HG03521 (cell line): ENCODE measurements around the gene TMEM182.

Experiments
- ATAC-seq: cut with Tn5 transposase; IDR thresholded peaks from one replicate; pipeline ENCODE4 v1.9.1; 2021; ENCODE audit warnings: mild to moderate bottlenecking, moderate library complexity; ENCODE audit not compliant: unreplicated experiment

TMEM182 gene

GRCh38 chr2:102765061-102765460 lies 3.2 kb downstream of the TMEM182 start:
- no peak for ATAC-seq

GRCh38 chr2:102768253-102768652 lies 6.4 kb downstream of the TMEM182 start:
- no peak for ATAC-seq

GRCh38 chr2:102768892-102769291 lies 7.1 kb downstream of the TMEM182 start:
- no peak for ATAC-seq

- ATAC-seq, result no peak
These were observed 8.7 kb downstream of the TMEM182 start for GRCh38 chr2:102770506-102770905.

- ATAC-seq, result no peak
These were observed 9.3 kb downstream of the TMEM182 start for GRCh38 chr2:102771114-102771513.

- ATAC-seq, result no peak
These were observed 10.8 kb downstream of the TMEM182 start for GRCh38 chr2:102772659-102773058.

GRCh38 chr2:102773149-102773705 lies 11.4 kb downstream of the TMEM182 start:
- no peak for ATAC-seq

GRCh38 chr2:102778260-102778659 lies 16.4 kb downstream of the TMEM182 start:
- no peak for ATAC-seq

- ATAC-seq, result no peak
These were observed 18.6 kb downstream of the TMEM182 start for GRCh38 chr2:102780467-102780866.

GRCh38 chr2:102782187-102782586 lies 20.4 kb downstream of the TMEM182 start:
- ATAC-seq, result no peak

GRCh38 chr2:102782933-102783332 lies 21.1 kb downstream of the TMEM182 start:
- ATAC-seq, result no peak

GRCh38 chr2:102783506-102784183 lies 21.8 kb downstream of the TMEM182 start:
- no peak for ATAC-seq

GRCh38 chr2:102784940-102785339 lies 23.1 kb downstream of the TMEM182 start:
- ATAC-seq, result no peak

- ATAC-seq, result no peak
These were observed 26.5 kb downstream of the TMEM182 start for GRCh38 chr2:102788216-102788884.

- ATAC-seq, result no peak
These were observed 27.0 kb downstream of the TMEM182 start for GRCh38 chr2:102788885-102789260.

- no peak for ATAC-seq
These were observed 27.7 kb downstream of the TMEM182 start for GRCh38 chr2:102789349-102790090.

- ATAC-seq, result no peak
These were observed 28.2 kb downstream of the TMEM182 start for GRCh38 chr2:102790091-102790455.

- ATAC-seq, result no peak
These were observed 30.9 kb downstream of the TMEM182 start for GRCh38 chr2:102792568-102793208.

GRCh38 chr2:102795641-102796040 lies 33.8 kb downstream of the TMEM182 start:
- ATAC-seq, result no peak

- no peak for ATAC-seq
These were observed 34.5 kb downstream of the TMEM182 start for GRCh38 chr2:102796337-102796736.

GRCh38 chr2:102797486-102797885 lies 35.7 kb downstream of the TMEM182 start:
- ATAC-seq, result no peak
